AG09319 (cell line): ENCODE results near the gene ASNSD1.
"Not testable (repeated sequence)": the region's sequence is repeated elsewhere in the genome, so short reads cannot be mapped to it uniquely, and the experiment has no call there.

ENCODE experiments used
- DNase-seq: peaks from one replicate; pipeline ENCODE4 v3.0.0-alpha.2; 2010; ENCODE audit warnings: low read depth; ENCODE audit errors: extremely low read depth
- CTCF ChIP-seq: IDR thresholded peaks from 2 replicates; pipeline ENCODE4 v1.5.1; 2011; ENCODE audit warnings: low read depth, mild to moderate bottlenecking, inconsistent platforms, low read length, moderate library complexity

ASNSD1 gene

DNA sequence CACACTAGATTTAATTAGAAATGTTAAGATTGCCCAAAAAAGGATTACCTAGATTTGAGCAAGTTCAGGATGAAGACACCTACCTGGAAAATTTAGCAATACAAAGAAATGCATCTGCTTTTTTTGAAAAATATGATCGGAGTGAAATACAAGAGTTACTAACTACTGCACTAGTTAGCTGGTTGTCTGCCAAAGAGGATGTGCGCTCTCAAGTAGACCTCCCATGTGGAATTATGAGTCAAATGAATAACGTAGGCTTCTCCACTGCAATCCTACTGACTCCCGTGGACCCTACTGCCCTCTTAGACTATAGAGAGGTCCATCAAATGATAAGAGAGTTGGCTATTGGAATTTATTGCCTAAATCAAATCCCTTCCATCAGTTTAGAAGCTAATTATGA is 15.2 kb downstream of the ASNSD1 start:
- DNase-seq = no peak
- TF ChIP-seq CTCF = no peak

GRCh38 chr2:189679226-189679625 is 18.0 kb downstream of the ASNSD1 start:
- no peak for DNase-seq
- no peak for TF ChIP-seq CTCF

DNA sequence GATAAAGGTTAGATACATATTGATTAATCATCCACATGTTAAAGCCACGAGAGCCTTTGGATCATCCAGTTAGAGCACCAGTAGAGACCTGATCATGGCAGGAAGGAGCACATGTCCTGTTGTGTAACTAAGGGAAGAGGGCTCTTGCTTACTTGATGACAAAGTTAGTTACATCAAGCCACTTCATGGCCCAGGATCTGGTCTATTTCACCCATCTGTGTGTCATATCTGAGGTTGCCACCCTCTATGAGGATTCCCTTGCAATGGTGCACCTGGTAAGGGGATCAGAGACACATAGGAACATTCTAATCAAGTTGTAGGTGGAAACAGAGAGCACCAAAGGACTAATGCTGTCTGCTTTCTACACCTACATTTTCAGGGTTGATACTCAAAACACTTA is 19.9 kb downstream of the ASNSD1 start:
- DNase-seq = no peak
- no peak for TF ChIP-seq CTCF

- DNase-seq = no peak
- TF ChIP-seq CTCF = no peak
Observed at GRCh38 chr2:189681903-189682302, 20.6 kb downstream of the ASNSD1 start.

GRCh38 chr2:189683348-189683747 is 22.1 kb downstream of the ASNSD1 start:
- TF ChIP-seq CTCF = no peak

DNA sequence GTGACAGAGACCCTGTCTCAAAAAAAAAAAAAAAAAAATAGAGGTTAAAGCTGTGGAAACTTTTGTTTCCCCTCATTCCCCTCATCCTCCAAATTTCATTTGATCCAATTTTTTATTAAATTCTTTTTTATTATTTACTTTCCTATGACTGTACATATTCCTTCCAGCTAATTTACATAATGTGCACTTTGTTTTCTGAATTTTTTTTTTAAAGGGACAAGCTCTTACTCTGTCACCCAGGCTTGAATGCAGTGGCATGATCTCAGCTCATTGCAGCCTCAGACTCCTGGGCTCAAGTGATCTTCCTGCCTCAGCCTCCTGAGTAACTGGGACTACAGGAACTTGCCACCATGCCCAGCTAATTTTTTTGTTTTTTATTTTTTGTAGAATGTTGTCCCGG is 23.6 kb downstream of the ASNSD1 start:
- no peak for DNase-seq
- TF ChIP-seq CTCF = no peak

More at GRCh38 chr2:189683348-189683747, 22.1 kb downstream of the ASNSD1 start:
- no peak for DNase-seq

GRCh38 chr2:189685540-189686229 is 24.4 kb downstream of the ASNSD1 start:
- peak; percentile 23 for DNase-seq
- TF ChIP-seq CTCF = no peak

DNA sequence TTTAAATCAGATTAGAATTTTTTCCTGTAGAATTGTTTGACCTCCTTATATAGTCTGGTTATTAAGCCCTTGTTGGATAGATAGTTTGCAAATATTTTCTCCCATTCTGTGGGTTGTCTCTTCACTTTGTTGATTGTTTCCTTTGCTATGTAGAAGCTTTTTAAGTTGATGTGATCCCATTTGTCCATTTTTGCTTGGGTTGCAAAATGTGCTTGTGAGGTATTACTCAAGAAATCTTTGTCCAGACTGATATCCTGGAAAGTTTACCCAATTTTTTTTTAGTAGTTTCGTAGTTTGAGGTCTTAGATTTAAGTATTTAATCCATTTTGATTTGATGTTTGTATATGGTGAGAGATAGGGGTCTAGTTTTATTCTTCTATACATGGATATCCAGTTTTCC is 26.5 kb downstream of the ASNSD1 start:
- not testable (repeated sequence) for DNase-seq
